ENCODE measurements around the gene SGPL1.

Gene SGPL1

DNA sequence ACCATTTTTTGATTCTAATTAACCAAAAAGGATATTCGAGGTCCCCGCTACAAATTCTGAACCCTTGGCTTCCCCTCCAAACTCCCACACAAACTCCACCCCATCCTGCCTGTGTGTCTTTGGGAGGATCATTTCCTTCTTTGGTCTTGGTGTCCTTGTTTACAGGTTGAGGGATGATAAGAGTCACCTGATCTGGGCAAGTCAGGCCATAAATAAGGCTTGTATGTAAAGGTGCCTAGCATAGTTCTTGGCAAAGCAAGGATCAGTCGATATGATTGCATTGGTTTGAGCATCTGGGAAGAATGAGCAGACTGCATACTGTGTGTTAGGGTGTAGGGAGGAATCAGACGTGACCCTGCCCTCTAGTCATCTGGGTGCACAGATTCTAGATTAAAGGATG, 1.6 kb upstream of the SGPL1 start:
- no peak for DNase-seq

DNA sequence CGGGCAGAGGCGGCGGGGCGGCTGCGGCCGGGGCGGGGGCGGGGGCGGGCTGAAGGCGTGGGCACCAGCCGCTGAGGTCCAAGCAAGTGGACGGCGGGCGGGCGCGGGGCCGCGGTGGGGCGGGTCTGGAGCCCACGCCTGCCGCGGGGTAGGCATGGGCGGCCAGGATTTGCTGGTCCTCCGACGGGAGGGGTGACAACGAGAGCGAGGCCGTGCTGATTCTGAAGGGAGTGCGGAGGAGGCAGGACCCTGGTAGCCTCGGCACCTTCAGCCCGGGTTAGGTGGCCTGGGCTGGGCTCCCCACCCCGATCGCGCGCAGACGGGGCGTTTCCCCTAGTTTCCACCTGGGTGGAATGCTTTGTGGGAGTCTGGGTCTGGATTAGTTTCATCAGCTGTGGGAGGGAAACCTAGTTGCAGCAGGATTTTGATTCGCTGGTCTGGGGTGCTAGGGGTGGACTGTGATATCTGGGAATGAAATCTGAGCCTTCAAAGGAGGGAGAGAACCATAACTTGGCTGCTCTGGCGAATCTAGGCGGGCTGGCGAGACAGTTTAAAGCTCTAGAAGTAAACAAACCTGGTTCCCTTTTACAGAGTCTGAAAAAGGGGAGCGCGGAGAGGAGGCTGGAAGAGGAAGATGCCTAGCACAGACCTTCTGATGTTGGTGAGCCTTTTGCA, 609 bp downstream of the SGPL1 start:
- peak; percentile 37 for DNase-seq

DNA sequence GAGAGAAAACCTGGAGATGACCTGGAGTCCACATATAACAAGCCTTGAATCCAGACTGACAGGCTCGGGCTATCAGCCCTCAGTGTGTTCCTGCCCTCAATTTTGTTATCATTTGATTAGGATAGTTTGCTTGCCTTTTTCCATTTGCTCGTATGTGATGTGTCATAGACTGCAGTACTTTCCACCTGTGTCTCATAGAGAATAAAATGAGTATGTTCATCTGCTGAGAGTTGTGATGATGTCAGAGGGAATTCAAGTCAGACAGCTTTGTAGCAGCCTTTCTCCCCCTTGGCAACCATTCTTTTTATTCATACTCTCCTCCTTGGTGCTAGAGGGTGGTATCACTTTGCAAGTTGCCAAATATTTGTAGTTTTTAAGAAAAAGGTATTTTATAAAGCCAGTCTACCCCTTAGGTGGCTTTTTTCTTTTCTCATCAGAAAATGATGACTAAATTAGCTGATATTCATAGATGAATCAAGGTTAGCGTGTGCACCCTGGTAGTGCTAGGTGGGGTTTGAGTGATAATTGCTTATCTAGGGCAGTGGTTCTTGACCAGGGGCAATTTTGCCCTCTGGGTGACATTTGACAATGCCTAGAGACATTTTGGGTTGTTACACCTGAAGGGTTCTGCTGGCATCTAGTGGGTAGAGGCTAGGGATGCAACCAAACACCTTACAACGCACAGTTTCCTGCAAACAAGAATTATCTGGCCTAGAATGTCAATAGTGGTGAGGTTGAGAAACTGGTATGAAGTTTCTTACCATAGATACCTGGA, 5.4 kb downstream of the SGPL1 start:
- DNase-seq, result no peak

DNA sequence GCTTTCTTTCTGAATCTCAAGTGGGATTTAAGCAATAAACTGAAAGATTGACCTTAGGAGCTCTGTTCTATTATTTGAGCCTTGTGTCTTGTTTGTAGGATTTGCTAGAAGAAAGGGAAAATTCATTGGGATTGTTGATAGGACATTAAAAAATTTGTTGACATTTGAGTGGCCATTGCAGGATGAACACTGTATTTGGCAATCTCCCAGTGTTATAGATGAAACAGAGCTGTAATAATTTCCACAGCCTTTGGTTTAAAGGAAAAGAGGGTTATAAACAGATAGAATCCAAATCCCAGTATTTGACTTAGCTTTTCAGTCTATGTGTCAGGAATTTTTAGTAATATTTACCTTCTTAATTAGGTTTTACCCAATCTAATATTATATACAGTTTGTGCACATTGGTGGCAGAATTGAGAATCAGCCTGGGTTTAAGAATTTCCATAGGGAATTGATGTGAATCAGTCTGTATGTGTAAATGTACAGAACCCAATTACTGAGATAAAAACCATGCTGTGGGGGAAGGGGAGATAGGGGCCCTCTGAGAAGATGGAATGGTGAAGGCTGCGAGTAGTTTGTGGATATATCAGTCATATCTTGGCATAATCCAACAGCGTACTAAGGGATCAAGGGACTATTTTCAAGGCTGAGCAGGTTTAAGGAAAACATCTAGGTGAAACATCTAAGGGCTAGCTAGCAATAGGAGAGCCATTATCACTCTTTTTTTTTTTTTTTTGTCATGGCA, 6.5 kb downstream of the SGPL1 start:
- DNase-seq, result no peak

DNA sequence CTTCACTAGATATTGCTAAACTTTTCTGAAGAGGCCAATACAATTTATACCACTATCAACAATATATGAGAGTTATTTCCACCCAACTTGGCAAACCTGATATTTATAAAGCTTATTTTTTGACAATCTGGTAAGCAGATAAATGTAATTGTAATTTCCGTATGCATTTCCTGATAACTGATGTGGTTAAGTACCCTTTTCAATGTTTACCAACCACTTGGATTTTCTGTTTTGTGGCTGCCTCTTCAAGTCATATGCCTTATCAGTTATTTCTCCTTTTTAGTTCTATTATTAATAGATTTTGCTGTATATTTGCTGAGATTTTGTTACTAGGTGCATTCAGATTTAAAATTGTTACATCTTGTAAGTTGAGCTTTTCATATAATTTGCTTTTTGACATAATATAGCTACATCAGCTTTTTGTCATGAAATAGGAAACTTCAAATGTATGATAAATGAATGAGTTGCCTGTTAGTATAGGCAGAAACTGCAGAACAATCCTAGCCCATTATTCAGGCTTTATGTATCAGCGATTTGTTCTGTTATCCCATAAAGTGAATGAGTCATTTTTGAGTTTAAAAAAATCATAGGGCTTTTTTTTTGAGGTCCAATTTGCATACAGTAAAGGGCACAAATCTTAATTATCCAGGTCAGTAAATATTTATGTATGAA, 11.5 kb downstream of the SGPL1 start:
- no peak for DNase-seq

DNA sequence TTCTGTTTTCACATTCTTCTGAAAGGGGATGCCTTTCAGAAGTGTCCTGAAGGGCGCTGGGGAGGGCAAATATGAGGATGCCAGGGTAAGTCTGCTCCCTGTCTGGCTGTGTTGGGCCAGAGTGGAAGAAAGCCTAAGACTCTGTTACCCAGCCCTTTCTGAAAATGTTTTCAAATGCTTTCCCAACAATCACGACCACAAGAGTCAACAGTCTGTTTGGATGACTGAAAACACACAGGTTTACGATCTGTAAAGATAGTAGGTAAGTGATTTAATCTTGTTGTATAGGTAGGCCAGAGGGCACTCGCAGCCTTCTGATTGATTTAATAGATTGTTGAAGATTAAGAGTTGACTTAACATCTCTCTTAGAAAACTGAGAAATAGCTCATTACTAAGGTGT, 13.2 kb downstream of the SGPL1 start:
- DNase-seq, result no peak

DNA sequence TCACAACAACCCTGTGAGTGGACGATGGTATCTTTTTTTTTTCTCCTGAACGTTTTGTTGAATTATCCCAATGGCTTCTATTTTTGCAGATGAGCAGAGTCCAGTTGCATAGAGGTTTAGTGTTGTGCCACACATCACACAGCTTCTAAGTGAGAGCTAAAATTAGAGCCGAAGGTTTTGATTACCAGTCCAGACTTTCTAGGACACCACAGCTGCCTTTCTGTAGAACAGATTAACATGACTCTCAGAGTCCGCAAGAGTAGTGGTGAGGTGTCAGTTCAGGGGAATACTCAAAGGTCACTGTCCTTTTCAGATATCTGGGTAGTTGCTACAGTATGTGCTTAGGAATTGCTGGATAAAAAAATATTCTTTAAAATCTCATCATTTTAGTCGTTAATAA, 13.8 kb downstream of the SGPL1 start:
- DNase-seq, result no peak

DNA sequence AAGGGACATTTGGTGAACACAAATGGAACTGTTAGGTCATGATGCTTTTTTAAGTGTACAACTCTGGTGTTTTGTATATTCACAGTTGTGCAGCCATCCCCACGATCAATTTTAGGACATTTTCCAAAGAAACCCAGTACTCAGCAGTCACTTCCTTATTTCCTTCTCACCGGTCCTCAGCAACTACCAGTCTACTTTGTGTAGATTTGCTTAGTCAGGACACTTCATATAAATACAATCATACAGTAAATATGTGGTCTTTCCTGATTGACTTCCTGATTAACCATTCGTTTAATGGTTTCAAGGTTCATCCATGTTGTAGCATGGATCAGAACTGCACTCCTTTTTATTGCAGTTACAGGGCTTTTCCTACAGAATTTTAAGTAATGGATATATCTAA, 14.4 kb downstream of the SGPL1 start:
- DNase-seq, result no peak

DNA sequence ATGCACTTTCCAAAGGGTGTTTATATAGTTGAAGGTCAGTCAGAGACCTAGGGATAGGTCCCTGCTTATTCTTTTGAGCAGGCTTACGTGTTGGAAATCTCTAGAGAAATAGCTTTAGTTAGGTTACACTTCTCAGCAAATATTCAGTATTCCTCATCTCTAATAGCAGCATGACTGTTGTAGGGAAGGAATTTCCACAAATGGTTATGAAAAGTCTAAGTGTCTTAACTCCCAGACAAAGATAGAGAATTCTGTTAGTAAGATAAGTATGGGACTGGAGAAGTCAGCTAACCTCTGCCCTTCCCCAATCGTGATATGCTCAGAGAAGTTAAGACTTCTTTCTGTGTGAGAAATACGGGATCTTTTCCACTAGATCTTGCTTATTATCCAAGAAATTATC, 16.5 kb downstream of the SGPL1 start:
- DNase-seq, result no peak

DNA sequence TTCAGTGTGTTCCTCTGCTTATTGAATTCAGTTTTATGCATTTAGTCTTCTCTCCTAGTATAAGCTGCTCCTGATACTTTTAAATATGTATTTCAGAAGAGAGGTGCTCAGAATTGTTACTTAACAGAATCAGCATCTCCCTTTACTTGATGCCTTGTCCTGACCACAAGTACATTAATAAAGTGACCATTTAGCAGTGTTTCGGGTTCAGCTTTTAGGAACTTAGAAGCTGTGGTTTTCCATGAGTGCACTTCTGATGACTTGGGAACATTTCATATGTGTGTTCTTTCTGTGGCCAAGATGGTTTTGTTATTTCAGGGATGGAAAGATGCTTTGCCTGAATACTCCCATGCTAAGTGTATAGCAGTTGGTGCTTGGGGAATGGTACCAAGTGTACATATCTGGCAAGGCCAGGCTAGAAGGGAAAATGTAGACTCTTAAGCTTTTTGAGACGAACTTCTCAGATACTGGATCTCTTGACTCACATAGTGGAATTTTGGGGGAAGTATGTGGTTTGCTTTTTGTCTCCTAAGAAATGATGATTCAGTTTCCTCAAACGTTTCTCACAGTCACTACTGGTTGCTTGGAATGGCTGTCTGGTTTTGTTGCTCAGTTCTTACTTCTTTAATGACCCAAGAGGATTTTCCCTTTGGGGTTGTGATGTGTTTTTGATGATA, 17.2 kb downstream of the SGPL1 start:
- no peak for DNase-seq

DNA sequence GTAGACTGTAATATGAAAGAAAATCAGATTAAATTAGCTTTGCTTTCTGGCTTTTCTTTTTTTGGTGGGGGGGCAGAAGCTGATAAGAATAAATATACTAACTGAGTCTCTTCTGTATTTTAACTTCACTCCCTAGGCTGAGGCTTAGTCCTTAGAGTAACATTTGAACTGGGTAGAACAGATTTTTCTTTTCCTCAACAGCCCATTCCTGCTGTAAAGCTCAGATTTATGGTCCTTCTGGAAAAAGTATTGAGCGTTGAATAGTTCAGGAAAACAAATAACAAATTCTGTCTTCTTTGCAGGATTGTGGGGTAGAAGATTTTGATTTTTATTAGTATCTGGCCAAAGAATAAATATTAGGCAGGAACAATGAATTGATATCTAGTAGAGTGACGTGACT, 17.9 kb downstream of the SGPL1 start:
- DNase-seq, result no peak

DNA sequence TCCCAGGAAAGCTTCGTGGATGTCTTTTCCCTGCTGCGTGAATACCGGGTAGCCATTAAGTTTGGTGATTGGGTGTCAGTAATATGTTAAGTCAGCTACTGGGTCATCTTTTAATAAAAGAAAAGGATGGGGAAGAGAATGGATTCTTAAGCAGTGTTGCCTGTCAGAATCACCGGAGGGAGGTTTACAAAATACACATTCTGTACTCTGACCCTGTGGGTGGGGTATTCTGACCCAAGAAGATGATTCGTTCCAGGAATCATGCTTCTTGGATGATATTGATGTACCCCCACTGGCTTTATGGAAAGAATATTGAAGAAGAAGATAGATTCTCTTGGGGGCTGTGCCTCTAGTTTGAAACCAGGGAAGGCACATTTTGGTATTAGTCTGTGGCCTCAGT, 18.3 kb downstream of the SGPL1 start:
- DNase-seq, result no peak

DNA sequence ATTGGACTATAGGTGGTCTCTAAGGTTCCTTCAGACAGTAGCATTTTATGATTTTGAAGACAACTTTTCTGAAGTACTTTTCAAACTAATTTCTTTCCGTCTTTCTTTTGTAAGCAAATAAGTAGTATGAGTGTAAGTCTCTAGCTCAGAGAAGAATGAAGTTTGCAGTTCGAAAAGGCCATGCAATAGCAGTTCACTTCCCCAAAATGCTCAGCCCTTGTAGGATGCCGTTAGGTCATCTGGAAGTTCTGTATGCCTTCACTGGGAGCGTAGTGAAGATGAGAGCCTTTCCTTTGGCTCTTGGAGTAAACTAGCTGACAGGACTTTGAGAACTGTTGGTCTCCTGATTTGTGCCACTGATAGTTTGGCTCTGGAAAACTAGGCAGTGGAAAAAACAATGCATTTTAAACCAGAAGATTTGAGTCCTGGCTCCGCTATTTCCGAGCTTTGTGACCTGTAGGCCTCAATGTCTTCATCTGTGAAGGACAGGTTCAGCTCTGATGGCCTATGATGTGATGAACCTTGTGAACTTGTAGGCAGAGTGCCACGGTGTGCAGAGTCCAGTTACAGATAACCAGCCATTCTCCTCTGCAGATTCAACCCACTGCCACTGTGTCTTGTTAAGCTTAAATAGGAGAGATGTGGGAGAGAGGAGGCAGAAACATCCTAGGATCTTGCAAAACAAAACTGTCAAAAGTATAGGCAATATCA, 18.8 kb downstream of the SGPL1 start:
- no peak for DNase-seq

DNA sequence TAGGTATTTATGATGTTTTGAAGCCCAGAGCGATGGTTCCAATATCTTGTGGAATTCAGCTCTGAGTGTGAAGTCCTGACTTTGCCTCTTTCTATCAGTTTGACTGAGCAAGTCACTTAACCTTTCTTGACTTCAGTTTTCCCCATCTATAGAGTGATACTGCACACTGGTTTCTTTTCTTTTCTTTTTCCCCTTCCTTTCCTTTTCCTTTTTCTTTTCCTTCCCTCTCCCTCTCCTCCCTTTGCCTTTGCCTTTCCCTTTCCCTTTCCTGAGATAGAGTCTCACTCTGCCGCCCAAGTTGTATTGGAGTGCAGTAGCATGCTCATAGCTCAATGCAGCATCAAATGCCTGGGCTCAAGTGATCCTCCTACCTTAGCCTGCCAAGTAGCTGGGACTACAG, 20.6 kb downstream of the SGPL1 start:
- DNase-seq, result no peak

DNA sequence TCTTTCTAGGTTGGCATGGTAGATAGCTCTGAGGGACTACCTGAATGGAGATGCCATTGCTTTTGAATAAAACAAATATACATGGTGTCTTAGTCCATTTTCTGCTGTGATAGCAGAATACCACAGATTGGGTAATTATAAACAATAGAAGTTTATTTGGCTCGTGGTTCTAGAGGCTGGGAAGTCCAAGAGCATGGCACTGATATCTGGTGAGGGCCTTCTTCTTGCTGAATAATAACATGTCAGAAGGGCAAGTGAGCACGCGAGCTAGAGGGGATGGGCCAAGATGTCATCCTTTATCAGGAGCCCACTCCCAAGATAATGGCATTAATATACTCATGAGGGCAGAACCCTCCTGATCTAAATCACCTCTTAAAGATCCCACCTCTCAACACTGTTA, 21.9 kb downstream of the SGPL1 start:
- no peak for DNase-seq

DNA sequence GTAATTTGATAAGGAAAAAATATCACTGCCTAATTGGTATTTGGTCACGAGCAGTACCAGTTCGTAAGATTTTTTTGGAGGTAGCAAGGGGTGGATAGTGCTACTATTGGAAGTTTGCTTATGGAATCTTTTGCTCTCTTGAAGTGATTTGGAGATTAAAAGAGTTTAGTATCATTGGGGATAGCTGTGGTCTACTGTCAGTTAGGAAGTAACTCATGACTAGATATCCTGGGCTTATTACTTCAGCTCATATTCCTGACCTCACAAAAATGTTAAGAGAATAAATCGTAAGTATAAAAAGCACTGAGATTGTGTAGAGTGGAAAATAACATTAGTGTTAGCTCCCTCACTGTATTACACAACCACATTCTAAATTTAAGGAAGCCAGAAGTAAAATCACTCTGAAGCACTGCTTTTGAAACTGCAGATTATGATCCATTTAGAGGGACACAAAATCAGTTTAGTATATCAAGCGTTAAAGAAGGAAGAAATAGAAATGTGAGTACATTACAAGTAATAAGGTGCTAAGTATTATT, 22.6 kb downstream of the SGPL1 start:
- DNase-seq, result no peak

DNA sequence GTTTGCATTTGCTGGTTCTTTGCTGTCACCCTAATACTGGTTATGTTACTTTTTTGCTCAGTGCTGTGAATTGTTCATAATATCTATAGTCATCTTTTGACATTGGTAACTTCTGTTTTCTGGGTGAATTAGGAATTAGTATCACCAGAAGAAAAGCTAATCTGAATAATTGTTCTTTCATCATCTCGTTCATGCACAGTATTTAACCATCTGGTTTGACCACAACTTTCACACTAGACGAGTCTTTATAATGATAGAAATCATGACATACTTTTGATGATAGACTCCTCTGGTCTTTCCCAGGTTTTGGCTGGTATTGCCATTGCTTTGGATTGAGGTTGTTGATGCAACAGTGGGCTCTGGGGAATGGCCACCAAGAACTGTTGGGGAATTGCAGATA, 25.1 kb downstream of the SGPL1 start:
- no peak for DNase-seq

DNA sequence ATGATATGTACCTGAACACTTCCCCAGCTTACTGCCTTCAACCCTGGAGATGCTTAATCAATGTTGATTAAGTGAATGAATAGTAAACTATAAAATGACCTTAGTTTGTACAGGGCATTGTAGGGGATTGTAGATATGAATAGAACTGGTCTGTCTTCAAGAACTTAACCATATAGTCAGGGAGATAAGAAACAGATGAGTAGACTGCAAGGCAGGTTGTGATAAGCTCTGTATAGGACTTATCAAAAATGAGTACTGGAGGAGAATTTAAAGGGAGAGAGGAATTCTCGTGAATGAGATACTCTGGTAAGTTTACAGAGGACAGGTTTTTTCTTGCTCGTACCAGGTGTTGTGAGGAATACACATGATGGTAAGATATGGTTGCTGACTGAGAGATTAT, 27.6 kb downstream of the SGPL1 start:
- DNase-seq, result no peak

DNA sequence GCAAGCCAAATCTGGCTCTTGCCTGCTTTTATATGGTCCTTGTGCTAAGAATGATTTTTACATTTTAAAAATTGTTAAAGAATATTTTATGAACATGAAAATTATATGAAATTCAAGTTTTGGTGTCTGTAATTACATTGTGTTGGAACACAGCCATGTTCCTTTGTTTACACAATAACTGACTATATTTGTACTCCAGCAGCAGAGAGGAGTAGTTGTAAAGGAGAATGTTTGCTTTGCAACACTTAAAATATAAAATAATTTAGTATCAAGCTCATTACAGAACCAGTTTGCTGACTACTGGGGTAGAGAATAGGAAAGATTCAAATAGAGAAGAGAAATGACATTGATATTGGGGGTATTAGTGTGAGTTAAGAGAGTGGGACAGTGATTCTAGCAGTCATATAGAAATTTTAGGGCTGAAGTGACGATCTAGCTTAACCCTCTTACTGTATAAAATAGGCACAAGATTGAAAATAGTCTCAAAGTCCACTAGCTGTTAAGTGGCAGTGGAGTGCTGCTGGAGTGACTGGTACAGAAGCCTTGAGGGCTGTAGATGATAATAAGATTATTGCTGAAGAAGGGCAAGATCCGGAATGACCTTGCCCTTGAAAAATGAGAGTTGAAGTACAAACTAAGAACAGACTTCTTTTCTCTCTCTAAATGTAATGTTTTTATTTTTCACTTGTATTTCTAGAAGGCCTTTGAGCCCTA, 28.2 kb downstream of the SGPL1 start:
- no peak for DNase-seq

DNA sequence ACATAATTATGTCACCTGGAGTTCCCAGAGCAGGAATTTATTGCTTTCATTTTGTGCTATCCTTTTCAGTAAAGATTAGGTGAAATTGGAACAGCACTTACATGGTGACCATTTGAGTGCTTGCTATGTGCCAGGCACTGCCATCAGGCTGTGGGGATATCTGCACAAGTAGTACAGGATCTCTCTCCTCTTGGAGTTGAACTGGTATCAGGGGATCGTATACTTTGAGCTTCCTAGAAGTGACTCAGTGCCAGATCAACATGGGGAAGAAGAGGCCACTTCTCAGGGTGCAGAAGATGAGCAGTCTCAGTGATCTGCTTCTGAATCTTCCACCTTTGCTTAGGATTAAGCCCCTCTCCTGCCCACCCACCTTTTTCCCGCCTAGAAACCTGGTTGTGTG, 29.5 kb downstream of the SGPL1 start:
- no peak for DNase-seq

DNA sequence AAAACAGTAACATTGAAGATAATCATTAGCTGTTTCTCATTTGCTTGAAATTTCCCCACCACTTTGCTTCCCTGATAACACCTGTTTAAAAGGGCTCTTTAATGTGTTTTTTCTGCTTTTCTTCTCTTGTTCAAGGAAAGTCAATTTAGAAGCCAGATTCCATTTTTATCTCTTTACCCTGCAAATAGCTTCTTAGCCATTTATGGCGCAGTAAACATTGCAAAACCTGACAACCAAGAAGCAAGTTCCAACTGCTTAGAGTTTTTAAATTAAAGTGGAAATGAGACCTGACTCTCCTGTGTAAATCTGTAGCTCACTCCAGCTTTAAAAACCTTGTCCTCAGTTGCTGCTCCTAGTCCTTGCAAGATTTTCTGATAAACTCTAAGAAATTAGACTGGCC, 30.1 kb downstream of the SGPL1 start:
- DNase-seq, result no peak
